Activated naive CD4-positive, alpha-beta T cell treated with anti-CD3 and anti-CD28 coated beads, Interleukin-2, amount 50 U/mL, for 72 hours (primary cell): ENCODE results near the gene KLK12. TPM values are rescaled to one million over a fixed set of nuclear protein-coding genes. Genes with fewer than 3 reads are reported as not detected.
"Not testable (repeated sequence)": the region's sequence is repeated elsewhere in the genome, so short reads cannot be mapped to it uniquely, and the experiment has no call there.

Source experiments
- ATAC-seq, 2 donors: fragments of 150-1000 bp; cut with Tn5 transposase; 2 replicates each; pipeline ENCODE4 v1.10.0; 2021; ENCODE audit warnings: mild to moderate bottlenecking in 2 of 2, moderate library complexity in 2 of 2
- DNase-seq, 2 donors: peaks; one replicate each; pipeline ENCODE4 v3.0.0; 2021 to 2022; ENCODE audit warnings: low spot score in 2 of 2
- H3K27ac Mint-ChIP-seq, 2 donors: one replicate each; pipeline ENCODE4 v1.8.0; 2022; ENCODE audit warnings: mild to moderate bottlenecking in 2 of 2, mixed read lengths in 2 of 2
- H3K36me3 Mint-ChIP-seq, 2 donors: one replicate each; pipeline ENCODE4 v1.8.0; 2022; ENCODE audit warnings: mixed read lengths in 2 of 2
- H3K9me3 Mint-ChIP-seq, 2 donors: one replicate each; pipeline ENCODE4 v1.8.0; 2022; ENCODE audit warnings: mixed read lengths in 2 of 2
- total RNA-seq, 2 donors: library from RNA; stranded (reverse); gene quantifications; one replicate each; pipeline ENCODE4 v1.2.3, GENCODE V29; 2022

Gene KLK12
- total RNA-seq, 2 donors from 2014 or later: not detected

GRCh38 chr19:51007488-51007887 lies 27.3 kb downstream of the KLK12 start:
- ATAC-seq: no peak
- Mint-ChIP-seq H3K9me3 (no peaks in the 10 kb centered on the region), H3K27ac (no peak overlapping the region), H3K36me3 (no peaks in the 10 kb centered on the region)
- no peak for DNase-seq

- DNase-seq (no peak), ATAC-seq (no peak)
- Mint-ChIP-seq H3K27ac (no peak overlapping the region), H3K9me3 (no peaks in the 10 kb centered on the region), H3K36me3 (no peaks in the 10 kb centered on the region)
These were observed 28.4 kb downstream of the KLK12 start for GRCh38 chr19:51006406-51006805.

- Mint-ChIP-seq H3K9me3 (no peaks in the 10 kb centered on the region), H3K27ac (no peak overlapping the region), H3K36me3 (no peaks in the 10 kb centered on the region)
- DNase-seq (no peak), ATAC-seq (no peak)
These were observed 29.6 kb downstream of the KLK12 start for GRCh38 chr19:51005248-51005647.

- no peaks in the 10 kb centered on the region for H3K9me3 Mint-ChIP-seq
- H3K27ac Mint-ChIP-seq: peak overlapping the region in 1 of 2 donors; percentile 36
- ATAC-seq: no peak
- no peaks in the 10 kb centered on the region for H3K36me3 Mint-ChIP-seq
- no peak for DNase-seq
These were observed 31.5 kb downstream of the KLK12 start for GRCh38 chr19:51003316-51003715.

GRCh38 chr19:51002542-51003311 lies 32.1 kb downstream of the KLK12 start:
- ATAC-seq (peak in 1 of 2 donors; percentile 63), DNase-seq (peak in 1 of 2 donors; percentile 26)
- peak overlapping the region in 1 of 2 donors; percentile 36 for H3K27ac Mint-ChIP-seq
- no peaks in the 10 kb centered on the region for H3K36me3 Mint-ChIP-seq
- no peaks in the 10 kb centered on the region for H3K9me3 Mint-ChIP-seq

GRCh38 chr19:51002089-51002532 lies 32.7 kb downstream of the KLK12 start:
- Mint-ChIP-seq H3K9me3 (no peaks in the 10 kb centered on the region), H3K27ac (no peak overlapping the region), H3K36me3 (no peaks in the 10 kb centered on the region)
- DNase-seq (no peak), ATAC-seq (no peak)

GRCh38 chr19:51001515-51001914 lies 33.3 kb downstream of the KLK12 start, which contains the start of gene KLK8:
KLK8 (minus strand) TSS chr19:51001604; CDS start chr19:51001167, 437 bp downstream.
- ATAC-seq (no peak), DNase-seq (no peak)
- H3K9me3 Mint-ChIP-seq: no peaks in the 10 kb centered on the region
- H3K27ac Mint-ChIP-seq: no peak within 1 kb of the TSS
- no peaks in the 10 kb centered on the region for H3K36me3 Mint-ChIP-seq

GRCh38 chr19:51000981-51001380 lies 33.8 kb downstream of the KLK12 start:
- DNase-seq: no peak
- Mint-ChIP-seq H3K36me3 (no peaks in the 10 kb centered on the region), H3K9me3 (no peaks in the 10 kb centered on the region), H3K27ac (no peak overlapping the region)
- ATAC-seq: no peak

- DNase-seq: no peak
- no peak overlapping the region for H3K27ac Mint-ChIP-seq
- H3K36me3 Mint-ChIP-seq: no peaks in the 10 kb centered on the region
- H3K9me3 Mint-ChIP-seq: no peaks in the 10 kb centered on the region
- no peak for ATAC-seq
These were observed 34.4 kb downstream of the KLK12 start for GRCh38 chr19:51000426-51000825.

GRCh38 chr19:50998686-50999085 lies 36.1 kb downstream of the KLK12 start:
- no peaks in the 10 kb centered on the region for H3K36me3 Mint-ChIP-seq
- ATAC-seq (no peak), DNase-seq (no peak)
- no peak overlapping the region for H3K27ac Mint-ChIP-seq
- H3K9me3 Mint-ChIP-seq: no peaks in the 10 kb centered on the region

- H3K27ac Mint-ChIP-seq: no peak overlapping the region
- no peak for DNase-seq
- H3K9me3 Mint-ChIP-seq: no peaks in the 10 kb centered on the region
- H3K36me3 Mint-ChIP-seq: no peaks in the 10 kb centered on the region
- ATAC-seq: no peak
These were observed 36.7 kb downstream of the KLK12 start for GRCh38 chr19:50998061-50998460.

- Mint-ChIP-seq H3K36me3 (no peaks in the 10 kb centered on the region), H3K9me3 (no peaks in the 10 kb centered on the region), H3K27ac (no peak overlapping the region)
- DNase-seq (no peak), ATAC-seq (no peak)
These were observed 40.7 kb downstream of the KLK12 start for GRCh38 chr19:50994129-50994528.

- Mint-ChIP-seq H3K36me3 (no peaks in the 10 kb centered on the region), H3K9me3 (no peaks in the 10 kb centered on the region), H3K27ac (no peak overlapping the region)
- ATAC-seq: no peak
- no peak for DNase-seq
These were observed 42.2 kb downstream of the KLK12 start for GRCh38 chr19:50992666-50993035.

- DNase-seq, ATAC-seq, H3K9me3 Mint-ChIP-seq, H3K27ac Mint-ChIP-seq, H3K36me3 Mint-ChIP-seq: not testable (repeated sequence)
These were observed 50.4 kb downstream of the KLK12 start for GRCh38 chr19:50984416-50984815.

- DNase-seq (no peak), ATAC-seq (no peak)
- no peak within 1 kb of the TSS for H3K27ac Mint-ChIP-seq
- H3K36me3 Mint-ChIP-seq: no peaks in the 10 kb centered on the region
- H3K9me3 Mint-ChIP-seq: no peaks in the 10 kb centered on the region
These were observed 51.0 kb downstream of the KLK12 start, which contains the start of gene KLK7 for GRCh38 chr19:50983625-50984292. KLK7 (minus strand) TSS chr19:50983917; CDS start chr19:50982399, 1,518 bp downstream.

- ATAC-seq (no peak), DNase-seq (no peak)
- Mint-ChIP-seq H3K9me3 (no peaks in the 10 kb centered on the region), H3K27ac (no peak overlapping the region), H3K36me3 (no peaks in the 10 kb centered on the region)
These were observed 52.6 kb downstream of the KLK12 start for GRCh38 chr19:50982186-50982585.

GRCh38 chr19:50981587-50982146 lies 53.1 kb downstream of the KLK12 start:
- no peak for DNase-seq
- ATAC-seq: no peak
- H3K27ac Mint-ChIP-seq: peak overlapping the region; percentile 19 to 46
- no peaks in the 10 kb centered on the region for H3K9me3 Mint-ChIP-seq
- no peaks in the 10 kb centered on the region for H3K36me3 Mint-ChIP-seq
